Activated T-helper 2 cell treated with anti-CD3 and anti-CD28 coated beads, Interferon-gamma antibody, Interleukin-2, Interleukin-4, amounts not matched to agents 10 μg/mL and 5 μg/mL and 100 μg/mL, durations not matched to agents 14 hours and 24 hours and 36 hours (primary cell): ENCODE results near the gene EFNA5. TPM values are rescaled to one million over a fixed set of nuclear protein-coding genes. Genes with fewer than 3 reads are reported as not detected.

ENCODE experiments used
- DNase-seq: peaks from one replicate; pipeline ENCODE4 v3.0.0; 2021; ENCODE audit warnings: low spot score
- H3K27ac Mint-ChIP-seq: one replicate; pipeline ENCODE4 v1.8.0; 2021; ENCODE audit warnings: mixed read lengths
- H3K27me3 Mint-ChIP-seq: one replicate; pipeline ENCODE4 v1.8.0; 2021; ENCODE audit warnings: low read depth, mixed read lengths
- H3K36me3 Mint-ChIP-seq: one replicate; pipeline ENCODE4 v1.8.0; 2021; ENCODE audit warnings: low read depth, mixed read lengths
- H3K4me1 Mint-ChIP-seq: one replicate; pipeline ENCODE4 v1.8.0; 2021; ENCODE audit warnings: low read depth, mixed read lengths
- H3K4me3 Mint-ChIP-seq: one replicate; pipeline ENCODE4 v1.8.0; 2021; ENCODE audit warnings: low read depth, mild to moderate bottlenecking, moderate library complexity, mixed read lengths
- H3K9me3 Mint-ChIP-seq: one replicate; pipeline ENCODE4 v1.8.0; 2021; ENCODE audit warnings: mixed read lengths
- intact Hi-C: fragments of 100-400 bp; cut with micrococcal nuclease; formaldehyde crosslinking; loops from one replicate; pipeline ENCODE4 v1.15.1; 2023
- total RNA-seq: library from RNA; stranded (reverse); gene quantifications from 2 replicates; pipeline ENCODE4 v1.2.3, GENCODE V29; 2022

Gene EFNA5
- total RNA-seq, 1 donor from 2014 or later = not detected

GRCh38 chr5:107519900-107520354 is 150.8 kb downstream of the EFNA5 start:
- DNase-seq = no peak

GRCh38 chr5:107518616-107519015 is 152.1 kb downstream of the EFNA5 start:
- H3K36me3 Mint-ChIP-seq = no peaks in the 10 kb centered on the region
- peaks cover 9% of the 10 kb centered on the region for H3K27me3 Mint-ChIP-seq
- intact Hi-C loops = no loop called here
- H3K9me3 Mint-ChIP-seq = no peaks in the 10 kb centered on the region
- no peak overlapping the region for H3K27ac Mint-ChIP-seq
- no peaks in the 10 kb centered on the region for H3K4me1 Mint-ChIP-seq
- DNase-seq = no peak
- H3K4me3 Mint-ChIP-seq = no peak overlapping the region

More at GRCh38 chr5:107519900-107520354, 150.8 kb downstream of the EFNA5 start:
- intact Hi-C loops = no loop called here
- Mint-ChIP-seq H3K36me3 (no peaks in the 10 kb centered on the region), H3K4me1 (no peaks in the 10 kb centered on the region), H3K9me3 (no peaks in the 10 kb centered on the region), H3K4me3 (no peak overlapping the region), H3K27me3 (peaks cover 11% of the 10 kb centered on the region), H3K27ac (no peak overlapping the region)

- Mint-ChIP-seq H3K27ac (no peak overlapping the region), H3K4me3 (no peak overlapping the region), H3K36me3 (no peaks in the 10 kb centered on the region), H3K9me3 (no peaks in the 10 kb centered on the region), H3K4me1 (no peaks in the 10 kb centered on the region), H3K27me3 (peaks cover 9% of the 10 kb centered on the region)
- no peak for DNase-seq
- intact Hi-C loops = no loop called here
These were observed 152.5 kb downstream of the EFNA5 start for GRCh38 chr5:107518190-107518589.

GRCh38 chr5:107517185-107518033 is 153.3 kb downstream of the EFNA5 start:
- intact Hi-C loops = no loop called here
- Mint-ChIP-seq H3K27ac (no peak overlapping the region), H3K27me3 (peaks cover 6% of the 10 kb centered on the region), H3K9me3 (no peaks in the 10 kb centered on the region), H3K4me3 (no peak overlapping the region), H3K4me1 (no peaks in the 10 kb centered on the region), H3K36me3 (no peaks in the 10 kb centered on the region)
- DNase-seq = no peak

- peaks cover 6% of the 10 kb centered on the region for H3K27me3 Mint-ChIP-seq
- no peaks in the 10 kb centered on the region for H3K4me1 Mint-ChIP-seq
- H3K36me3 Mint-ChIP-seq = no peaks in the 10 kb centered on the region
- no peak overlapping the region for H3K27ac Mint-ChIP-seq
- no peaks in the 10 kb centered on the region for H3K9me3 Mint-ChIP-seq
- no peak overlapping the region for H3K4me3 Mint-ChIP-seq
- intact Hi-C loops = no loop called here
- no peak for DNase-seq
These were observed 154.1 kb downstream of the EFNA5 start for GRCh38 chr5:107516452-107517184.

GRCh38 chr5:107515521-107516080 is 155.1 kb downstream of the EFNA5 start:
- Mint-ChIP-seq H3K36me3 (no peaks in the 10 kb centered on the region), H3K9me3 (no peaks in the 10 kb centered on the region), H3K27ac (no peak overlapping the region), H3K27me3 (peaks cover 6% of the 10 kb centered on the region), H3K4me1 (no peaks in the 10 kb centered on the region), H3K4me3 (no peak overlapping the region)
- no peak for DNase-seq
- intact Hi-C loops = no loop called here

- Mint-ChIP-seq H3K4me1 (no peaks in the 10 kb centered on the region), H3K36me3 (no peaks in the 10 kb centered on the region), H3K4me3 (no peak overlapping the region), H3K9me3 (no peaks in the 10 kb centered on the region), H3K27me3 (peaks cover 1% of the 10 kb centered on the region), H3K27ac (no peak overlapping the region)
- intact Hi-C loops = no loop called here
- no peak for DNase-seq
These were observed 156.4 kb downstream of the EFNA5 start for GRCh38 chr5:107514305-107514704.

GRCh38 chr5:107513337-107514085 is 157.2 kb downstream of the EFNA5 start:
- Mint-ChIP-seq H3K27ac (no peak overlapping the region), H3K9me3 (no peaks in the 10 kb centered on the region), H3K27me3 (peaks cover 1% of the 10 kb centered on the region), H3K36me3 (no peaks in the 10 kb centered on the region), H3K4me3 (no peak overlapping the region), H3K4me1 (no peaks in the 10 kb centered on the region)
- DNase-seq = no peak
- intact Hi-C loops = no loop called here

GRCh38 chr5:107512029-107512428 is 158.7 kb downstream of the EFNA5 start:
- no peaks in the 10 kb centered on the region for H3K36me3 Mint-ChIP-seq
- H3K4me1 Mint-ChIP-seq = no peaks in the 10 kb centered on the region
- peaks cover 4% of the 10 kb centered on the region for H3K27me3 Mint-ChIP-seq
- no peak overlapping the region for H3K27ac Mint-ChIP-seq
- intact Hi-C loops = no loop called here
- H3K9me3 Mint-ChIP-seq = no peaks in the 10 kb centered on the region
- no peak overlapping the region for H3K4me3 Mint-ChIP-seq
- no peak for DNase-seq

GRCh38 chr5:107510125-107510524 is 160.6 kb downstream of the EFNA5 start:
- no peak overlapping the region for H3K4me3 Mint-ChIP-seq

GRCh38 chr5:107508097-107508496 is 162.6 kb downstream of the EFNA5 start:
- H3K4me3 Mint-ChIP-seq = no peak overlapping the region
- intact Hi-C loops = no loop called here
- no peak overlapping the region for H3K27ac Mint-ChIP-seq
- no peaks in the 10 kb centered on the region for H3K36me3 Mint-ChIP-seq
- H3K27me3 Mint-ChIP-seq = peaks cover 15% of the 10 kb centered on the region
- H3K4me1 Mint-ChIP-seq = no peaks in the 10 kb centered on the region
- no peak for DNase-seq
- no peaks in the 10 kb centered on the region for H3K9me3 Mint-ChIP-seq

More at GRCh38 chr5:107510125-107510524, 160.6 kb downstream of the EFNA5 start:
- no peak for DNase-seq
- Mint-ChIP-seq H3K27me3 (peaks cover 15% of the 10 kb centered on the region), H3K36me3 (no peaks in the 10 kb centered on the region), H3K9me3 (no peaks in the 10 kb centered on the region), H3K27ac (no peak overlapping the region), H3K4me1 (no peaks in the 10 kb centered on the region)
- intact Hi-C loops = no loop called here

- H3K9me3 Mint-ChIP-seq = peaks cover 4% of the 10 kb centered on the region
- H3K36me3 Mint-ChIP-seq = peaks cover 8% of the 10 kb centered on the region
- H3K4me3 Mint-ChIP-seq = no peak overlapping the region
- peaks cover 22% of the 10 kb centered on the region for H3K27me3 Mint-ChIP-seq
- no peak overlapping the region for H3K27ac Mint-ChIP-seq
- intact Hi-C loops = no loop called here
- DNase-seq = no peak
- H3K4me1 Mint-ChIP-seq = peaks cover 13% of the 10 kb centered on the region
These were observed 164.8 kb downstream of the EFNA5 start for GRCh38 chr5:107505763-107506534.
